Bronchial epithelial cell (primary cell): ENCODE measurements around the gene OSBPL5. TPM values are rescaled to one million over a fixed set of nuclear protein-coding genes. Genes with fewer than 3 reads are reported as not detected.

Experiments used
- DNase-seq: peaks from one replicate; pipeline ENCODE4 v3.0.0-alpha.2; 2010; ENCODE audit warnings: low read depth
- FAIRE-seq: peaks from 2 replicates; lab custom pipeline; 2011; peaks lifted over from hg19 to GRCh38; lab: Jason Lieb, UNC
- H3K27me3 ChIP-seq: 2 replicates; pipeline ENCODE4 v1.5.1; 2011; ENCODE audit warnings: low read length; ENCODE audit not compliant: control insufficient read depth, insufficient read depth
- H3K36me3 ChIP-seq: 2 replicates; pipeline ENCODE4 v1.5.1; 2011; ENCODE audit warnings: low read length; ENCODE audit not compliant: control insufficient read depth, insufficient read depth
- H3K4me3 ChIP-seq: 2 replicates; pipeline ENCODE4 v1.5.1; 2011; ENCODE audit warnings: mild to moderate bottlenecking, low read depth, low read length, control low read depth
- CTCF ChIP-seq: IDR thresholded peaks from 2 replicates; pipeline ENCODE4 v1.5.1; 2011; ENCODE audit warnings: mild to moderate bottlenecking, moderate library complexity, low read length, control low read depth, inconsistent platforms; ENCODE audit not compliant: insufficient read depth, severe bottlenecking
- total RNA-seq: library from RNA; depleted of rRNA; stranded (reverse); fragments of >200 nt; gene quantifications from 2 replicates; pipeline ENCODE4 v1.2.1, GENCODE V29; 2014

Gene OSBPL5
- total RNA-seq, 1 donor from 2014 or later = 21.1 TPM

- Histone ChIP-seq H3K4me3 (no peak overlapping the region), H3K36me3 (peaks cover 59% of the 10 kb centered on the region), H3K27me3 (no peaks in the 10 kb centered on the region)
- no peak for TF ChIP-seq CTCF
- no peak for FAIRE-seq
- DNase-seq = no peak
Measured at GRCh38 chr11:3042496-3043314, 122.4 kb downstream of the OSBPL5 start.

GRCh38 chr11:3041699-3042441 lies 123.2 kb downstream of the OSBPL5 start:
- peaks cover 62% of the 10 kb centered on the region for H3K36me3 ChIP-seq
- no peaks in the 10 kb centered on the region for H3K27me3 ChIP-seq
- H3K4me3 ChIP-seq = no peak overlapping the region
- no peak for DNase-seq
- TF ChIP-seq CTCF = no peak
- FAIRE-seq = no peak

GRCh38 chr11:3040881-3041280 lies 124.2 kb downstream of the OSBPL5 start:
- Histone ChIP-seq H3K27me3 (no peaks in the 10 kb centered on the region), H3K36me3 (peaks cover 65% of the 10 kb centered on the region), H3K4me3 (no peak overlapping the region)
- no peak for DNase-seq
- no peak for TF ChIP-seq CTCF
- no peak for FAIRE-seq

GRCh38 chr11:3037945-3038271 lies 127.2 kb downstream of the OSBPL5 start:
- DNase-seq (no peak), FAIRE-seq (no peak)
- Histone ChIP-seq H3K27me3 (no peaks in the 10 kb centered on the region), H3K36me3 (peaks cover 63% of the 10 kb centered on the region), H3K4me3 (no peak overlapping the region)
- no peak for TF ChIP-seq CTCF

Other genes with a start within 250 kb of the OSBPL5 start
- gene PHLDA2, start 235.9 kb downstream of the OSBPL5 start, total RNA-seq = 5.0 and 11.9 TPM in 2 replicates
- 101 and 179 TPM in 2 replicates for gene NAP1L4, start 173.0 kb downstream of the OSBPL5 start, total RNA-seq
- gene CARS1, start 107.9 kb downstream of the OSBPL5 start, total RNA-seq = 113 and 125 TPM in 2 replicates
- gene MRGPRG, start 53.5 kb upstream of the OSBPL5 start, total RNA-seq = not detected in 2 replicates
- not detected in 2 replicates for gene MRGPRE, start 67.1 kb upstream of the OSBPL5 start, total RNA-seq
- gene ZNF195, start 213.8 kb upstream of the OSBPL5 start, total RNA-seq = 15.0 and 22.9 TPM in 2 replicates